CD4-positive, alpha-beta memory T cell (primary cell): ENCODE measurements around the gene RNF223. TPM values are rescaled to one million over a fixed set of nuclear protein-coding genes. Genes with fewer than 3 reads are reported as not detected.
A peak's percentile ranks its signal among the peaks of the same experiment; 100 is the strongest.

Experiments
- CTCF ChIA-PET: fragments of 350-600 bp; sonication (Branson Sonifier 250); formaldehyde crosslinking; loops from one replicate; lab custom pipeline; 2021; ENCODE audit warnings: inconsistent platforms; ENCODE audit not compliant: partially characterized antibody; lab: Charles Lee
- POLR2A ChIA-PET: fragments of 350-600 bp; sonication (Branson Sonifier 250); formaldehyde crosslinking; loops from one replicate; lab custom pipeline; 2021; ENCODE audit not compliant: partially characterized antibody; lab: Charles Lee
- DNase-seq, 5 donors: peaks; one replicate each; pipeline versions ENCODE4 v3.0.0 to v3.0.0-alpha.2; 2020 to 2022; ENCODE audit warnings: mixed read lengths in 1 of 5
- H3K27ac ChIP-seq: one replicate; pipeline ENCODE4 v1.7.0; 2013; ENCODE audit warnings: low read depth, low read length
- H3K27me3 ChIP-seq: 2 replicates; pipeline ENCODE4 v1.7.0; 2013; ENCODE audit warnings: mild to moderate bottlenecking, low read length, moderate library complexity; ENCODE audit not compliant: insufficient read depth
- H3K36me3 ChIP-seq: 2 replicates; pipeline ENCODE4 v1.7.0; 2013; ENCODE audit warnings: mild to moderate bottlenecking, low read length, moderate library complexity; ENCODE audit not compliant: insufficient read depth
- H3K4me1 ChIP-seq: 2 replicates; pipeline ENCODE4 v1.7.0; 2013; ENCODE audit warnings: mild to moderate bottlenecking, low read length, moderate library complexity; ENCODE audit not compliant: insufficient read depth
- H3K4me3 ChIP-seq, 2 donors: one replicate each; pipeline ENCODE4 v1.7.0; 2013; ENCODE audit warnings: low read length in 2 of 2, mild to moderate bottlenecking in 1 of 2
- H3K9me3 ChIP-seq, 2 donors: one replicate each; pipeline ENCODE4 v1.7.0; 2013; ENCODE audit warnings: low read length in 2 of 2, control low read depth in 1 of 2; ENCODE audit not compliant: control insufficient read depth in 1 of 2
- H3K27ac Mint-ChIP-seq, 7 donors: one replicate each; pipeline ENCODE4 v1.8.0; 2020 to 2021; ENCODE audit warnings: mixed read lengths in 7 of 7, mild to moderate bottlenecking in 6 of 7, inconsistent platforms in 3 of 7, moderate library complexity in 3 of 7
- H3K27me3 Mint-ChIP-seq, 2 donors: one replicate each; pipeline ENCODE4 v1.8.0; 2020 to 2021; ENCODE audit warnings: mixed read lengths in 2 of 2
- H3K36me3 Mint-ChIP-seq, 2 donors: one replicate each; pipeline ENCODE4 v1.8.0; 2020 to 2021; ENCODE audit warnings: mixed read lengths in 2 of 2, inconsistent platforms in 1 of 2, mild to moderate bottlenecking in 1 of 2
- H3K4me1 Mint-ChIP-seq, 4 donors: one replicate each; pipeline ENCODE4 v1.8.0; 2020 to 2021; ENCODE audit warnings: mixed read lengths in 4 of 4, mild to moderate bottlenecking in 1 of 4
- H3K4me3 Mint-ChIP-seq, 8 donors: one replicate each; pipeline ENCODE4 v1.8.0; 2020 to 2021; ENCODE audit warnings: mixed read lengths in 8 of 8, mild to moderate bottlenecking in 7 of 8, moderate library complexity in 6 of 8, inconsistent platforms in 3 of 8
- H3K9me3 Mint-ChIP-seq, 8 donors: one replicate each; pipeline ENCODE4 v1.8.0; 2020 to 2021; ENCODE audit warnings: mixed read lengths in 8 of 8, mild to moderate bottlenecking in 5 of 8, inconsistent platforms in 3 of 8, moderate library complexity in 1 of 8
- intact Hi-C: fragments of 100-400 bp; cut with micrococcal nuclease; formaldehyde crosslinking; loops from one replicate; pipeline ENCODE4 v1.15.1; 2023
- polyA plus RNA-seq, 2 donors: library from polyadenylated mRNA; unstranded; fragments of 300-500 nt; fragmentation: Illumina TruSeq; gene quantifications; one replicate each; pipeline ENCODE4 v1.2.3, GENCODE V29; 2021
- total RNA-seq, 2 experiments: library from RNA; stranded (reverse); gene quantifications; one replicate each; pipeline ENCODE4 v1.2.3, GENCODE V29; 2021

RNF223 gene
- total and polyA plus RNA-seq, 4 experiments from 2014 or later: not detected

DNA sequence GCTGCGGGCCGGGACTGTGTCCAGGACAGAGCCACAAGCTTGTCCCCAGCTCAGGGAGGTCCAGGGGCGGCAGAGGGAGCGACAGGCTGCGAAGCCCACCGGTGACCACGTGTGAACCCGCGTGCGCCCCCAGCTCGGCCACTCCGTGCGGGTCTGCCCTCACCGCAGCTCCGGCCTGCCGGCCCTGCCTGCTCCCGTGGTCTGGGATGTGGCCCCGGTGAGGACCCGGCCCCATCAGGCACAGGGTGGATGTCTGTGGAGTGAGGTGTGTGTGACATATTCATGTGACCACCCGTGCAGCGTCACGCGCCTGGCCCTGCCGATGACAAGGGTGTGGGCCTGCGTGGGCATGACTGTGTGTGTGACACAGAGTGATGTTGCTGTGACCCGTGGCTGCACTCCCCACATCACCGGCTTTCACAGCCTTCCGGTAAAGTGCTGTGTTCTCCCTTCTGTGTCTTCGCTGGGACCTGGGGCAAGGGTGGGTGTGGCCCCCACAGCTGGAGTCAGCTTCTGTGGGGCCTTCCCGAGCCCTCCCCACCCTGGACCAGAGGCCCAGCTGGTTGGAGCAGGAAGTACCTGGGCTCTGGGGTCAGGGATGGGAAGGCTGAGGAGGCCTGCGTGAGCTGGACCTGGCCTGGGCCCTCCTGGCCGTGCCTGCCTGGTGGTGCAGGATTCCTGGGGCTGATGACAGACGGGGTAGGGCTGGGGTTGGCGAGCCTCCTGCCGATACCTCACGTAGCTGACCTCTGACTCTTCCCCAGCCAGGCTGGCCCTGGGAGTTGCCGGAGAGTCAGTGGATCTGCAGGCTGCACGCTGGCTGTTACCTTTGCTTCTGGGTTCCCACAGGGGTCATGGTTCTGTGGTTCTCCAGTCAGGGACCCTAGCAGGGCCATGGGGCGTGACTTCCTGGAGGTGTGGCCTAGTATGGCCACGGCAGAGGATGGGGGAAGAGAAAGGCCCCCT, 4.1 kb downstream of the RNF223 start:
- ChIA-PET CTCF (no interaction called here), POLR2A (interaction anchor here (1.2 to 1.4 kb wide), 2 partner anchors 88 to 103 kb away, joined by 3 read pairs; partner anchors contain the start of gene PLEKHN1)
- intact Hi-C loops: loop anchor here (1.0 kb wide), 3 partner anchors 11 to 237 kb away; partner anchors contain the start of genes ACAP3 and C1orf159

GRCh38 chr1:1069056-1069710, 4.9 kb downstream of the RNF223 start:
- Mint-ChIP-seq H3K4me1 (peaks cover 0 to 8% (median 2%) of the 10 kb centered on the region in 4 donors), H3K27ac (peak overlapping the region in 4 of 7 donors; percentile 42 to 88 (median 64)), H3K27me3 (peaks cover 2 to 7% of the 10 kb centered on the region in 2 donors), H3K4me3 (peak overlapping the region; percentile 63 to 88 (median 74)), H3K9me3 (peaks cover 0 to 2% (median 0%) of the 10 kb centered on the region in 8 donors), H3K36me3 (no peaks in the 10 kb centered on the region)
- no peaks in the 10 kb centered on the region for H3K9me3 ChIP-seq
- POLR2A ChIA-PET: interaction anchor here (1.2 to 1.5 kb wide), 3 partner anchors 56 to 103 kb away, joined by 3 to 9 read pairs (median 3); partner anchors contain the start of genes ISG15 and PLEKHN1
- peak; percentile 87 to 92 (median 88) for DNase-seq
- peaks cover 12% of the 10 kb centered on the region for H3K4me1 ChIP-seq
- H3K27ac ChIP-seq: peak overlapping the region; percentile 51
- intact Hi-C loops: loop anchor here (1.0 kb wide), 3 partner anchors 10 to 238 kb away; partner anchors contain the start of genes ACAP3 and C1orf159
- H3K36me3 ChIP-seq: no peaks in the 10 kb centered on the region
- no peaks in the 10 kb centered on the region for H3K27me3 ChIP-seq
- H3K4me3 ChIP-seq: peak overlapping the region in 1 of 2 donors; percentile 70
- CTCF ChIA-PET: interaction anchor here (1.0 kb wide), 1 partner anchor 67 kb away, joined by 3 read pairs; no protein-coding TSS in a partner anchor

More for the DNA sequence above, 4.1 kb downstream of the RNF223 start:
- no peak overlapping the region for H3K27ac ChIP-seq
- no peaks in the 10 kb centered on the region for H3K27me3 ChIP-seq
- no peaks in the 10 kb centered on the region for H3K36me3 ChIP-seq
- no peaks in the 10 kb centered on the region for H3K36me3 Mint-ChIP-seq
- peak overlapping the region in 4 of 7 donors; percentile 37 to 76 (median 71) for H3K27ac Mint-ChIP-seq
- no peaks in the 10 kb centered on the region for H3K9me3 ChIP-seq
- peak overlapping the region in 5 of 8 donors; percentile 22 to 68 (median 51) for H3K4me3 Mint-ChIP-seq
- H3K4me1 Mint-ChIP-seq: peaks cover 0 to 5% (median 2%) of the 10 kb centered on the region in 4 donors
- H3K4me1 ChIP-seq: peaks cover 10% of the 10 kb centered on the region
- peaks cover 0 to 2% (median 0%) of the 10 kb centered on the region in 8 donors for H3K9me3 Mint-ChIP-seq
- H3K4me3 ChIP-seq: peak overlapping the region in 1 of 2 donors; percentile 70
- peaks cover 5 to 11% of the 10 kb centered on the region in 2 donors for H3K27me3 Mint-ChIP-seq
- peak in 1 of 5 donors; percentile 57 for DNase-seq

DNA sequence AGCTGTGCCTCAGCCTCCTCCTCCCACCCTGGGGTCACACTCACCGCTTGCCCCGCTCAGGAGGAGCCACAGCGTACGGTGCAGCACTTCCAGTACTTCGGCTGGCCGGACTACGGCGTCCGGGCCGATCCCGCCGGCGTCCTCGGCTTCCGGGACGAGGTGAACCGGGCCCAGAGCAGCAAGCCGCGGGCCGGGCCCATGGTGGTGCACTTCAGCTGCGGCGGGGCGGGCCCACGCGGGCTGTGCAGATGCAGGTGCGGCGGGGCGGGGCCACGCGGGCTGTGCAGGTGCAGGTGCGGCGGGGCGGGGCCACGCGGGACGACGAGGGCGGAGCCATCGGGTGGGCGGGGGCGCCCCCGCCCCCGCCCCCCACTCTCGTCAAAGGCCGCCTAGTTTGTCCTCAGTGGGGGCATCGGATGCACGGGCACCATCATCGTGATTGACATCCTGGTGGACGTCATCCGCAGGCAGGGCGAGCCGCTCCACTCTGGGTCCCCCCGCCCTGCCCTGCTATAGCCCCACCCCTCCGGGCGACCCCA, 5.5 kb downstream of the RNF223 start:
- Mint-ChIP-seq H3K4me1 (peaks cover 0 to 11% (median 3%) of the 10 kb centered on the region in 4 donors), H3K4me3 (peak overlapping the region; percentile 39 to 81 (median 72)), H3K27me3 (peaks cover 2 to 9% of the 10 kb centered on the region in 2 donors), H3K27ac (peak overlapping the region in 3 of 7 donors; percentile 36 to 70 (median 62)), H3K36me3 (no peaks in the 10 kb centered on the region), H3K9me3 (peaks cover 0 to 2% (median 0%) of the 10 kb centered on the region in 8 donors)
- peak; percentile 51 to 78 (median 66) for DNase-seq
- CTCF ChIA-PET: interaction anchor here (1.0 kb wide), 1 partner anchor 66 kb away, joined by 3 read pairs; no protein-coding TSS in a partner anchor
- Histone ChIP-seq H3K27me3 (no peaks in the 10 kb centered on the region), H3K27ac (peak overlapping the region; percentile 51), H3K36me3 (no peaks in the 10 kb centered on the region), H3K9me3 (no peaks in the 10 kb centered on the region), H3K4me3 (peak overlapping the region in 1 of 2 donors; percentile 70), H3K4me1 (peaks cover 18% of the 10 kb centered on the region)
- intact Hi-C loops: loop anchor here (1.0 kb wide), 3 partner anchors 9 to 239 kb away; partner anchors contain the start of genes ACAP3 and C1orf159
- POLR2A ChIA-PET: interaction anchor here (0.7 to 1.5 kb wide), 5 partner anchors 28 to 109 kb away, joined by 3 to 9 read pairs (median 3); partner anchors contain the start of genes ISG15, NOC2L and PLEKHN1

GRCh38 chr1:1067860-1068516, 6.1 kb downstream of the RNF223 start:
- Histone ChIP-seq H3K27me3 (no peaks in the 10 kb centered on the region), H3K36me3 (no peaks in the 10 kb centered on the region), H3K27ac (no peak overlapping the region), H3K4me1 (peaks cover 22% of the 10 kb centered on the region), H3K9me3 (no peaks in the 10 kb centered on the region), H3K4me3 (peak overlapping the region in 1 of 2 donors; percentile 70)
- peaks cover 0 to 2% (median 0%) of the 10 kb centered on the region in 8 donors for H3K9me3 Mint-ChIP-seq
- peak overlapping the region in 3 of 7 donors; percentile 19 to 70 (median 62) for H3K27ac Mint-ChIP-seq
- H3K27me3 Mint-ChIP-seq: peaks cover 2 to 9% of the 10 kb centered on the region in 2 donors
- peak overlapping the region in 7 of 8 donors; percentile 5 to 77 (median 65) for H3K4me3 Mint-ChIP-seq
- ChIA-PET CTCF (interaction anchor here (1.0 kb wide), 1 partner anchor 66 kb away, joined by 3 read pairs; no protein-coding TSS in a partner anchor), POLR2A (interaction anchor here (0.7 to 1.5 kb wide), 5 partner anchors 27 to 109 kb away, joined by 3 to 9 read pairs (median 3); partner anchors contain the start of genes ISG15, NOC2L and PLEKHN1)
- peaks cover 0 to 11% (median 3%) of the 10 kb centered on the region in 4 donors for H3K4me1 Mint-ChIP-seq
- intact Hi-C loops: no loop called here
- DNase-seq: no peak
- H3K36me3 Mint-ChIP-seq: no peaks in the 10 kb centered on the region

DNA sequence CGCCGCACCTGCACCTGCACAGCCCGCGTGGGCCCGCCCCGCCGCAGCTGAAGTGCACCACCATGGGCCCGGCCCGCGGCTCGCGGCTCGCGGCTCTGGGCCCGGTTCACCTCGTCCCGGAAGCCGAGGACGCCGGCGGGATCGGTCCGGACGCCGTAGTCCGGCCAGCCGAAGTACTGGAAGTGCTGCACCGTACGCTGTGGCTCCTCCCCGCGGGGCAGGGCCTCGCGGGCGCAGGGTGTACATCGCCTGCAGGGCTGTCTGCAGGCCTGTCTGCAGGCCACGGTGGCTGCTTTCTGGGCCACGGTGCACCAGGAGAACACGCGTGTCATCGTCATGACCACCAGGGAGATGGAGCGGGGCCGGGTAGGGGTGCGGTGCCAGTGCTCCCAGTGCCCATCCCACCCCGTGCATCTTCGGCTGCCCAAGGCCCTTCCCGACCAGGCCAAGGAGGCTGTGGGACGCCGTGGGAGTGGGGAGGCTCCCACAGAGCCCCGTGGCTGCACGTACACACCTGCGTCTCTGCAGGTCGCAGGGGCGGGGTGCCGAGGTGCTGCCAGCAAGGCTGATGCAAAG, 6.7 kb downstream of the RNF223 start:
- Mint-ChIP-seq H3K4me3 (no peak overlapping the region), H3K4me1 (peaks cover 0 to 11% (median 3%) of the 10 kb centered on the region in 4 donors), H3K27me3 (peaks cover 2 to 4% of the 10 kb centered on the region in 2 donors), H3K27ac (no peak overlapping the region), H3K9me3 (peaks cover 0 to 2% (median 0%) of the 10 kb centered on the region in 8 donors), H3K36me3 (no peaks in the 10 kb centered on the region)
- Histone ChIP-seq H3K9me3 (no peaks in the 10 kb centered on the region), H3K27me3 (peaks cover 3% of the 10 kb centered on the region), H3K4me1 (peaks cover 22% of the 10 kb centered on the region), H3K36me3 (no peaks in the 10 kb centered on the region), H3K4me3 (no peak overlapping the region), H3K27ac (no peak overlapping the region)
- CTCF ChIA-PET: no interaction called here
- intact Hi-C loops: no loop called here
- POLR2A ChIA-PET: interaction anchor here (1.2 to 1.5 kb wide), 2 partner anchors 34 to 54 kb away, joined by 3 to 9 read pairs; partner anchors contain the start of gene ISG15
- no peak for DNase-seq
